Muscle of arm (tissue), 12 donors: Measurements from ENCODE around the gene OR1J1. TPM values are rescaled to one million over a fixed set of nuclear protein-coding genes. Genes with fewer than 3 reads are reported as not detected.

ENCODE experiments used
- DNase-seq: peaks from one replicate; pipeline ENCODE4 v3.0.0-alpha.2; 2013
- polyA plus RNA-seq, 12 donors: library from polyadenylated mRNA; unstranded; fragments of 120-200 nt; gene quantifications; one replicate each; pipeline ENCODE4 v1.2.1, GENCODE V29; 2013; ENCODE audit not compliant: insufficient read length in 12 of 12

OR1J1 gene
- polyA plus RNA-seq, 12 donors = not detected

DNA sequence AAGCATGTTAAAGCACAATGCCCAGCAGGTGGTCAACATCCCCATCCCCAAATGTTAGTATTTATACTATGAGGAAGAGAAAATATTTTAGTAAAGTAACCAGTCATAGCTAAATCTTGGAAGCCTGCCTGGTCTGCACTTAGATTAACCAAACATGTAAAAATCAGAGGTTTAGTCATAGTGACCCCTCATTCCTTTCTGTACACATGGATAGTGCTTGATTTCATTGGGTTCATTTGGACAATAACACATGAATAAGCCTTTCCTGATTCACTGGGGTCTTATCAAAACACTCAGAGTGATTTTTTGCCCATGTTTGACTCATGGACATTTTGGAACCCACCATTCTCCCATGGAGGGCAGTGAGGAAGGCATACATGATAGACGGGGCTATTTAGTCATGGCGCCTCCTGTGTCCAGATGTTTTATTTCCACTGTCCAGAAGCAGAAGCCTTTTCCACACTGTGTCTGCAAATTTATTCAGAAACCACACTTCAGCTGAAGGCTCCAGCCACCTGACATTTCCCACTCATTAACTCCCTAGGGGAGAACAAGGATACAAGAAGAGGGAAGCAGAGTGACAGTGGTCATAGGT, 32.5 kb downstream of the OR1J1 start:
- no peak for DNase-seq

DNA sequence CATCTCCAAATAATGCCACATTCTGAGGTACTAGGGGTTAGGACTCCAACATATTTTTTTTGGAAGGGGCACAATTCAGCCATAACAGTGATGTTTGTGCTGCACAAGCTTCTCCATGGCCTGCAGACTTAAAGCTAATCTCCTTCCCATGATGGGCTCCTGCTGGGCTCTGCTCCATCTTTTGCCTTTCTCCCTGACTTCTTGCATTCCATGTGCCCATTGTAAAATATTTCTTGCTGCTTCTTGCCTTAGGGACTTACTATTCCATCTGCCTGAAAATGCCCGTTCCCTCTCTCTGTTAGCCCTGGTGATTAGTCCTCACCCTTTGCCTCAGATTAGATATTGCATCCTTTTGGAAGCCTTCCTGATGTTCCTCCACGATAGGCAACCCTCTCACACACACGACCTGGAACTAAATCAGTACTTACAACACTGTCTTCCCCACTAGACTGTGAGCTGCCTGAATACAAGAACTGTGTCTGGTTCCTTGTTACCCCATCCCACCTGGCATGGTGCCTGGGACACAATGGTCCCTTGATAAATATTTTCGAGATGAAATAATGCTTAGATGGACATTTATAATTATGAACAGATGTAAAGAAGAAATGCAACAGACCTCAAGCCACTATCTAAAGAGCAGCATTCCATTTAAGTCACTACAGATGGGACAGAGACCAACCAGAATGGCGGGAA, 33.5 kb downstream of the OR1J1 start:
- no peak for DNase-seq

DNA sequence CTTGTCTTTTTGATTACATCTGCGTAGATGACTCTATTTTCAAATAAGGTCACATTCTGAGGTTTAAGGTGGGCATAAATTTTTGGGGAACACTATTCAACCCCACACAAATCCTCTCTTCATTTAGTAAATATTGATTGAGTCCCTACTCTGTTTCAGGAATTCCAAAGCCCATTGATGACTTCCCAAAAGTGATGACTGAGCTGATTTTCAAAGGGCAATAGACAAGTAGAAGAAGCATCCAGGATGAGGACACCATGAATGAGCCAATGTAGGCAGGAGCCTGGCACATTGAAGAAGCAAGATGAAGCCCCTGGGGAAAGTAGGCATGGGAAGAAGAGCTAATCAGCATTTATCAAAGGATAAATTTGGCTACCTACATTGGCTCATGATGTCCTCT, 35.2 kb downstream of the OR1J1 start:
- no peak for DNase-seq

Other genes with a start within 250 kb of the OR1J1 start
- 1 to 10 TPM in 11 of 12 donors, not detected in 1; 3.0 to 5.7 (median 5.2) TPM for gene LHX6, start 249.0 kb downstream of the OR1J1 start, polyA plus RNA-seq
- 10 to 100 TPM in 11 of 12 donors, not detected in 1; 18.7 to 39.9 (median 33.7) TPM for gene RBM18, start 213.1 kb downstream of the OR1J1 start, polyA plus RNA-seq
- 10 to 100 TPM in 11 of 12 donors, not detected in 1; 22.2 to 40.0 (median 29.2) TPM for gene MRRF, start 213.0 kb downstream of the OR1J1 start, polyA plus RNA-seq
- gene PTGS1, start 106.9 kb downstream of the OR1J1 start, polyA plus RNA-seq = 10 to 100 TPM in 2 of 12 donors, 1 to 10 TPM in 9, not detected in 1; 3.3 to 11.2 (median 4.2) TPM
- not detected for gene OR1J2, start 32.9 kb upstream of the OR1J1 start, polyA plus RNA-seq
- gene OR1J4, start 41.2 kb upstream of the OR1J1 start, polyA plus RNA-seq = not detected
- gene OR1N1, start 49.4 kb upstream of the OR1J1 start, polyA plus RNA-seq = not detected
- not detected for gene OR1N2, start 75.2 kb upstream of the OR1J1 start, polyA plus RNA-seq
- under 1 TPM in 10 of 12 donors, not detected in 2; 0.07 to 0.27 (median 0.14) TPM for gene OR1L8, start 105.5 kb upstream of the OR1J1 start, polyA plus RNA-seq
- gene OR1Q1, start 136.8 kb upstream of the OR1J1 start, polyA plus RNA-seq = not detected
- gene OR1B1, start 179.7 kb upstream of the OR1J1 start, polyA plus RNA-seq = not detected
- gene OR1L1, start 183.8 kb upstream of the OR1J1 start, polyA plus RNA-seq = not detected
- gene OR1L3, start 197.2 kb upstream of the OR1J1 start, polyA plus RNA-seq = not detected
- gene OR1L4, start 246.1 kb upstream of the OR1J1 start, polyA plus RNA-seq = not detected